WERI-Rb-1 (cell line): ENCODE measurements around the gene MED9.

Source experiments
- DNase-seq: peaks from one replicate; pipeline ENCODE4 v3.0.0-alpha.2; 2020
- H3K27ac ChIP-seq: fragments of 250-450 bp; sonication (Bioruptor Pico); 2 replicates; pipeline ENCODE4 v1.5.1; 2020; ENCODE audit warnings: mild to moderate bottlenecking, moderate library complexity
- H3K27me3 ChIP-seq: fragments of 250-450 bp; sonication (Bioruptor Pico); 2 replicates; pipeline ENCODE4 v1.5.1; 2021; ENCODE audit warnings: mild to moderate bottlenecking, low read depth, moderate library complexity; ENCODE audit not compliant: insufficient read depth, severe bottlenecking
- H3K36me3 ChIP-seq: fragments of 250-450 bp; sonication (Bioruptor Pico); 2 replicates; pipeline ENCODE4 v1.5.1; 2020; ENCODE audit warnings: mild to moderate bottlenecking, moderate library complexity
- H3K4me3 ChIP-seq: 2 replicates; pipeline ENCODE4 v1.5.1; 2011; ENCODE audit warnings: low read depth, mild to moderate bottlenecking, control low read depth, low read length
- H3K9me3 ChIP-seq: fragments of 250-450 bp; sonication (Bioruptor Pico); 2 replicates; pipeline ENCODE4 v1.5.1; 2021; ENCODE audit warnings: mild to moderate bottlenecking, moderate library complexity; ENCODE audit not compliant: severe bottlenecking
- CTCF ChIP-seq: IDR thresholded peaks from 2 replicates; pipeline ENCODE4 v1.5.1; 2011; ENCODE audit warnings: low read depth, mild to moderate bottlenecking, control low read depth, inconsistent platforms, low read length

Gene MED9

DNA sequence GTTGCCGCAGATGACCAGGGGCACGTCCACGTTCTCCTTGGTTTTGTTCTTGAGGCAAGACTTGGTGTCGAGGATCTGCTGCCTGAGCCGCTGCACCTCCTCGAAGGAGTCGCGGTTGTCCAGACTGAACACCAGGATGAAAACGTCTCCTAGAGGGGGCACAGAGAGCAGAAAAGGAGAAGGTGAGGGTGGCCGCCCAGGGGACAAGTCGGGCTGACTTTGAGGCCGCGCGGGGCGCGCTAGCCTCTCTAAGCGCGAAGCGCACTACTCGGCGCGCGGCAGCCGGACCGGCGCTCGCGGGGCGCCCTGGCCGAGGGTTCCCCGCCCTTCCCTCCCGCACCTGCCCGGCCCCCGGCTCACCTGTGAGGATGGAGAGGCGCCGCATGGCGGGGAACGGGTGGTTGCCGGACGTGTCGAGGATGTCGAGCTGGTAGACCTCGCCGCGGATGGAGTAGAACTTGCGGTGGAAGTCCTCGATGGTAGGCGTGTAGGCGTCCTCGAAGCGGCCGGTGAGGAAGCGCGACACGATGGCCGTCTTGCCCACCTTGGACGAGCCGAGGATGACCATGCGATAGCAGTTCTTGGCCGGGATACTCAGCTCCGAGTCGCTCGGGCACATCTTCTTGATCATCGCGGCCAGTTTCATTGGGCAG lies 18.9 kb downstream of the MED9 start:
- no peaks in the 10 kb centered on the region for H3K27me3 ChIP-seq
- H3K27ac ChIP-seq: peak overlapping the region; percentile 76; the same call in 1 of the 2 replicates
- DNase-seq: no peak
- peaks cover 17% of the 10 kb centered on the region for H3K36me3 ChIP-seq
- no peak for TF ChIP-seq CTCF
- peak overlapping the region; percentile 68 for H3K4me3 ChIP-seq
- H3K9me3 ChIP-seq: no peaks in the 10 kb centered on the region

DNA sequence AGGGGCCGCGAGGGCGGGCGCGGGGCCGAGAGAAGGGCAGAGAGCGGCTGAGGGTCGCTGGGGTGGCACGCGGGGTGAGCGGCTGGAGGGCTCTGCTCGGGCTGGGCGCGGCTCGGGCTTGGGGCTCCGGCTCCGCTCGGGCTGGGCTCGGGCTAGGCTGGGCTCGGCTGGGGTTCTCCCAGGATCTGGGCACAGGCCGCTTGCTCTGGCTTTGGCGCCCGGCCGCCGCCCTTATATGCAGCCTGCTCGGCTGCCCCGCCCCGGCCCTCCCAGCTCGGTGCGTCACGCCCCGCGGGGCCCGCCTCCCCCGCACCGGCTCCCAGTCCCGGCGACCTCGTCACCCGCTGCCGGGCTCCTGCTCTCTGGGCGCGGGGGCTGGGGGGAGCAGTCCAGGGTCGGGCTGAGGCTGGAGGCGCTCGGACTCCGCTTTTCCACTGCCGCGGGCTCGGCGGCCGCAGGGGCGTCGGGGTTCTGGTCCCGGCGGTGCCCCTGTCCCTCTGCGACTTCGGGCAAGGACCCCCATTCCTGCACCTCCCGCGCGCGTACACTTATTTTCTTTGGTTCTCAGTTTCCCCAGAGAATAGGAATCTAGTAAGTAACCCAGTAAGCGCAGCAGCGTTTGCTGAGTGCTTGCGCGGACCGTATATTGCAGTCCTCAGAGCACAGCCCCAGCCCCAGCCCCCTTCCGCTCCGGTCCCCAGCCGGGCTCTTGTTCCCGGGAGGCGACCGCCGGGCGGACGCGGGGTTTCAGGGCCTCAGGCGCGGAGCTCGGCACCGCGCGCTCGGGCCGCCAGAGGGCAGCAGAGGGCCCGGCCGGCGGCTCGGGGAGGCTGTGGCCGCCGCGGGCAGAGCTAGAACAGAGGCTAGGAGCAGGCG lies 19.6 kb downstream of the MED9 start, which contains the start of gene RASD1:
Gene RASD1, minus strand, starts transcription at position 207 of the 876 bp plus-strand sequence. CDS start 214 bp downstream, outside the sequence.
- DNase-seq: peak; percentile 83

GRCh38 chr17:17497065-17497844 lies 20.5 kb downstream of the MED9 start:
- no peaks in the 10 kb centered on the region for H3K9me3 ChIP-seq
- H3K27ac ChIP-seq: no peak overlapping the region

More for the DNA sequence above, 19.6 kb downstream of the MED9 start, which contains the start of gene RASD1:
- H3K27ac ChIP-seq: peak within 1 kb of the TSS; percentile 76
- peaks cover 13% of the 10 kb centered on the region for H3K36me3 ChIP-seq
- H3K27me3 ChIP-seq: no peaks in the 10 kb centered on the region
- TF ChIP-seq CTCF: peak; percentile 77
- H3K9me3 ChIP-seq: no peaks in the 10 kb centered on the region
- peak within 1 kb of the TSS; percentile 68 for H3K4me3 ChIP-seq

DNA sequence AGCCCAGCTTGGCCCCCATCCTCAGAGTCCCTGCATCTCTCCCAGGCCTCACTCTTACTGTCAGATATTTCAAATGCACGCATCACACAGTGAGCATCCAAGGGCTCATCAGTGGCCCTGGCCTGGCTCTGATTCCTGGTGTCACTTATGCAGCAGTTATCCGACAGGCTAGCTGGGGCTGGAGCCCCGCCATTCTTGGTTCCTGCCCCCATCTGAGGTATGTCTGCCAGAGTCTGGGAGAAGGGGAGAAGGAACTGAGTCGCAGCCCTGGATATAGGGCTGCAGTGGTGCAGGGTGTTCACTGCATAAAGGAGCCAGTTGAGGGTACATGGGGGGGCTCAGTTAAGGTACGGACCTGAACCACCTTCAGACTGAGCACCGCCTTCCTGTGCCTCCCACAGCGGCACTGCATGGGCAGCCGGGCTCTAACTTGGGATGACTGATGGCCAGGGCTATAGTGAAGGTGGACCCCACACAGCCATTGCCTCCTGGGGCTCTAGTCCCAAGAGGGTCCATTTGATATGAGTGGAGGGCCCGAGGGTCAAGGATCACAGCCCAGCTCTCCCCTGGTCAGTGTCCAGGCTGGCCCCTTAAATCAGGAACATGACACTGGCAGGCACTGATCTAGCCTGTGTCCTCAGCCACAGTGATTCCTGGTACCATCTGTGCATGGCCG lies 21.2 kb downstream of the MED9 start:
- Histone ChIP-seq H3K27ac (no peak overlapping the region), H3K36me3 (peaks cover under 1% of the 10 kb centered on the region; the same call in 1 of the 2 replicates), H3K4me3 (no peak overlapping the region), H3K27me3 (no peaks in the 10 kb centered on the region), H3K9me3 (no peaks in the 10 kb centered on the region)
- no peak for DNase-seq
- TF ChIP-seq CTCF: no peak

More at GRCh38 chr17:17497065-17497844, 20.5 kb downstream of the MED9 start:
- no peak for DNase-seq
- TF ChIP-seq CTCF: no peak
- H3K4me3 ChIP-seq: no peak overlapping the region; the same call in 1 of the 2 replicates
- H3K27me3 ChIP-seq: no peaks in the 10 kb centered on the region
- H3K36me3 ChIP-seq: peaks cover 7% of the 10 kb centered on the region

DNA sequence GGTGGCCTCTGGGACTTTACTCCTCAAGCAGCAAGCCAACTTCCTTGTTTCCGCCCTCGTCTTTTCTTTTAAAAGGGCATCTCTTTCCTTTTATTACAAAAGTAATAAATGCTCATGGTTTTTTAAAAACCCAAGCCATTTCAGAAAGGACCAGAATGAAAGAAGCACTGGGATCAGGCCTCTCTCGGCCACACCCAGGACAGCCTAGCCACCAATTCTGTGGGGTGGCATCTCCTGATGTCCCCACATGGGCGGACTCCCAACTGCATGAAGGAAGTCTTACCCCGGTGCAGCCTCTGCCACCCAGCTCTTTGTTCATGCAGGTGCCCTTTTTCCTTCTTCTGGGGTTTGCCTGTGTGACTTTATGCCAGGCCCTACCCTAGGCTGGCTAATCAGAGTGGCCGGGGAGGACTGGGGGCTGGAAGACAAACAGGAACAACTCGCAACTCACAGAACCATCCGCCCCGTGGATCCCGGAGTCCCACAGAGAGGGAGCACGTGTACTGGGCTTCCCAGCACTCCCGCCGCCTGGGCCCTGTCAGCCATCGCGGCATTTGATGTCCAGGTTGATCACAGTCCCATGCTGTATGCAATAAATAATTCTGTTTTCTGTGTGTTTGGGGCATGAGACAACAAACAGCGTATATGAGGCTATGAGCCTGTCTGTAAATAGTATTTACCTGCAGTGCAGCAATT lies 22.0 kb downstream of the MED9 start:
- Histone ChIP-seq H3K27me3 (no peaks in the 10 kb centered on the region), H3K36me3 (no peaks in the 10 kb centered on the region; the same call in 1 of the 2 replicates), H3K4me3 (no peak overlapping the region), H3K9me3 (no peaks in the 10 kb centered on the region), H3K27ac (no peak overlapping the region)
- no peak for TF ChIP-seq CTCF
- no peak for DNase-seq
